Esophagus squamous epithelium (tissue), 4 donors: ENCODE measurements around the gene SPTLC1.

Experiments
- POLR2A ChIP-seq, 4 donors: fragments of 450-650 bp; IDR thresholded peaks; one replicate each; pipeline ENCODE4 v1.6.1; 2017; ENCODE audit warnings: antibody characterized with exemption in 4 of 4, mild to moderate bottlenecking in 4 of 4, moderate library complexity in 3 of 4
- TF ChIP-seq, protein P1 (sequence below), 6 experiments: fragments of 450-650 bp in 4 of 6; fragments of 200-600 bp in 2 of 6; sonication (generic) in 2 of 6; IDR thresholded peaks; one replicate each; pipeline ENCODE4 v1.5.1; 2016 to 2019; ENCODE audit warnings: antibody characterized with exemption in 6 of 6, mild to moderate bottlenecking in 4 of 6, moderate library complexity in 4 of 6

DNA sequence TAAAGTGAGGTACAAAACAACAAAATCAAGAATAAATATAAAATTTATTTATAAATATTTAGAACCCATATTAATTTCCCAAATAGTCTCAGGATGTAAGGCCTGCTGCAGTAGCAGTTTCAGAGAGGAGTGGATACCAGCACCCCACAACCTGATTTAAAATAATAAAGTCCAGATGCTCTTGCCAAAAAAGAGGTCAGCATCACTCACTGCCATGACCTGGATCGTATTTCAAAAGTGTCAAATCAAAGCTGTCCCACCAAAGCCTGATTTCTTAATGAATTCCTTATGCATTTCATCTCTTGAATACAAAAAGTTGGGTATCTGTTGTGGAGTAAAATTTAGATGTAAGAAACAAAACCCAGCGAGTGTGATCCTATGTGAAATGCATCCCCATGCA is 107.2 kb downstream of the SPTLC1 start:
- TF ChIP-seq, protein P1, sequence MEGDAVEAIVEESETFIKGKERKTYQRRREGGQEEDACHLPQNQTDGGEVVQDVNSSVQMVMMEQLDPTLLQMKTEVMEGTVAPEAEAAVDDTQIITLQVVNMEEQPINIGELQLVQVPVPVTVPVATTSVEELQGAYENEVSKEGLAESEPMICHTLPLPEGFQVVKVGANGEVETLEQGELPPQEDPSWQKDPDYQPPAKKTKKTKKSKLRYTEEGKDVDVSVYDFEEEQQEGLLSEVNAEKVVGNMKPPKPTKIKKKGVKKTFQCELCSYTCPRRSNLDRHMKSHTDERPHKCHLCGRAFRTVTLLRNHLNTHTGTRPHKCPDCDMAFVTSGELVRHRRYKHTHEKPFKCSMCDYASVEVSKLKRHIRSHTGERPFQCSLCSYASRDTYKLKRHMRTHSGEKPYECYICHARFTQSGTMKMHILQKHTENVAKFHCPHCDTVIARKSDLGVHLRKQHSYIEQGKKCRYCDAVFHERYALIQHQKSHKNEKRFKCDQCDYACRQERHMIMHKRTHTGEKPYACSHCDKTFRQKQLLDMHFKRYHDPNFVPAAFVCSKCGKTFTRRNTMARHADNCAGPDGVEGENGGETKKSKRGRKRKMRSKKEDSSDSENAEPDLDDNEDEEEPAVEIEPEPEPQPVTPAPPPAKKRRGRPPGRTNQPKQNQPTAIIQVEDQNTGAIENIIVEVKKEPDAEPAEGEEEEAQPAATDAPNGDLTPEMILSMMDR (IDR thresholded peaks at IDR 0.05): no peak
- no peak for TF ChIP-seq POLR2A (IDR thresholded peaks at IDR 0.05)
